Inflammatory macrophage (primary cell): ENCODE measurements around the gene GNAZ.
"Not testable (repeated sequence)": the region's sequence is repeated elsewhere in the genome, so short reads cannot be mapped to it uniquely, and the experiment has no call there.

Experiments used
- DNase-seq, 2 donors: peaks; one replicate each; pipeline ENCODE4 v3.0.0-alpha.2; 2020 to 2022
- total RNA-seq, 18 experiments: gene quantifications; one replicate each; lab custom pipeline; 2026; ENCODE audit warnings: mixed read lengths in 6 of 18, inconsistent platforms in 2 of 18; lab: John Stamatoyannopoulos, UW

Gene GNAZ
- total RNA-seq, result 0 to 0.46 (median 0.15) reads per million in 18 experiments

- DNase-seq, result peak in 1 of 2 donors; percentile 7
Observed at GRCh38 chr22:23070418-23071229, at the start of gene GNAZ. Gene GNAZ (plus strand): TSS chr22:23070519. CDS start chr22:23095696, 25,177 bp downstream.

- DNase-seq, result no peak
Observed at GRCh38 chr22:23020659-23021293, 49.5 kb upstream of the GNAZ start.

GRCh38 chr22:23021660-23022353, 48.5 kb upstream of the GNAZ start:
- DNase-seq, result not testable (repeated sequence)

- no peak for DNase-seq
Observed at GRCh38 chr22:23023294-23023693, 47.0 kb upstream of the GNAZ start.

- no peak for DNase-seq
Observed at GRCh38 chr22:23026777-23027176, 43.5 kb upstream of the GNAZ start.

GRCh38 chr22:23027849-23028248, 42.5 kb upstream of the GNAZ start:
- DNase-seq, result not testable (repeated sequence)

GRCh38 chr22:23029521-23030228, 40.6 kb upstream of the GNAZ start:
- DNase-seq, result no peak

- no peak for DNase-seq
Observed at GRCh38 chr22:23031381-23031780, 38.9 kb upstream of the GNAZ start.

GRCh38 chr22:23031786-23032185, 38.5 kb upstream of the GNAZ start:
- no peak for DNase-seq

GRCh38 chr22:23032658-23033057, 37.7 kb upstream of the GNAZ start:
- no peak for DNase-seq

GRCh38 chr22:23033116-23033905, 37.0 kb upstream of the GNAZ start:
- DNase-seq, result no peak

- no peak for DNase-seq
Observed at GRCh38 chr22:23034621-23035556, 35.4 kb upstream of the GNAZ start.

GRCh38 chr22:23035557-23036277, 34.6 kb upstream of the GNAZ start:
- no peak for DNase-seq

- DNase-seq, result peak in 1 of 2 donors; percentile 17
Observed at GRCh38 chr22:23036684-23037428, 33.5 kb upstream of the GNAZ start.

- no peak for DNase-seq
Observed at GRCh38 chr22:23037429-23038333, 32.6 kb upstream of the GNAZ start.

- no peak for DNase-seq
Observed at GRCh38 chr22:23038334-23038642, 32.0 kb upstream of the GNAZ start.

- DNase-seq, result no peak
Observed at GRCh38 chr22:23038902-23039301, 31.4 kb upstream of the GNAZ start.

GRCh38 chr22:23042179-23042578, 28.1 kb upstream of the GNAZ start:
- DNase-seq, result no peak
